ENCODE data around the gene CDKN1B.
A peak's percentile ranks its signal among the peaks of the same experiment; 100 is the strongest.
"Not testable (repeated sequence)": the region's sequence is repeated elsewhere in the genome, so short reads cannot be mapped to it uniquely, and the experiment has no call there.

CDKN1B gene

GRCh38 chr12:12725956-12726554, 8.9 kb downstream of the CDKN1B start:
- peaks cover 3% of the 10 kb centered on the region for H3K36me3 Mint-ChIP-seq
- no peaks in the 10 kb centered on the region for H3K27me3 Mint-ChIP-seq
- H3K4me3 Mint-ChIP-seq, result peak overlapping the region; percentile 95
- H3K9me3 Mint-ChIP-seq, result no peaks in the 10 kb centered on the region
- H3K27ac Mint-ChIP-seq, result peak overlapping the region; percentile 96
- peaks cover 48% of the 10 kb centered on the region for H3K4me1 Mint-ChIP-seq

DNA sequence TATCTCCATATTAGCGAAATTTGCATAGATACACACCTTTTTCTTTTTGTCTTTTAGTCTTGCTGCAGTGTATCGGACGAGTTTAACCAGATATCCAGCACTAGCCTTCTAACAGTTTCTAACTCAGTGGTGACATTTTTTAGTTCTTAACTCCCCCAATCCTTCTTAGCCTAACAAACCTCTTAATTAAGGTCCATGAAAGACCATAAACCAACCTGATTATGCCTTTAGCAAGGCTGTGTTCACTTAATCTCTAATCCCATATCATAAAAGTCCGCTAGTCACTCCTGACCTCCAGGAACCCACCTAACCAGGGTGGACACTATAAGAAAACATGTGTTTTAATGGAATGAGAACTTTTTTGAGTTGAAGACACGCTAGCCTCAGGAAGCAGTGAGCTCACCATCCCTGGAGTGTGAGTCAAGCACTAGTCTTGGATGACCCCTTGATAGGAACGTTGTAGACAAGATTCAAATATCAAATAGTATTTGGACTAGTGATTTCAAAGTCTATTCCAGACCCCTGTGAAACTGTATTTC, 9.5 kb downstream of the CDKN1B start:
- peak overlapping the region; percentile 95 for H3K4me3 Mint-ChIP-seq
- H3K27ac Mint-ChIP-seq, result peak overlapping the region; percentile 96
- no peaks in the 10 kb centered on the region for H3K27me3 Mint-ChIP-seq
- no peaks in the 10 kb centered on the region for H3K9me3 Mint-ChIP-seq
- peaks cover 42% of the 10 kb centered on the region for H3K4me1 Mint-ChIP-seq
- no peaks in the 10 kb centered on the region for H3K36me3 Mint-ChIP-seq

- Mint-ChIP-seq H3K36me3 (no peaks in the 10 kb centered on the region), H3K27ac (no peak overlapping the region), H3K4me3 (no peak overlapping the region), H3K27me3 (no peaks in the 10 kb centered on the region), H3K9me3 (no peaks in the 10 kb centered on the region), H3K4me1 (peaks cover 52% of the 10 kb centered on the region)
These were observed 14.0 kb downstream of the CDKN1B start for GRCh38 chr12:12731178-12731577.

DNA sequence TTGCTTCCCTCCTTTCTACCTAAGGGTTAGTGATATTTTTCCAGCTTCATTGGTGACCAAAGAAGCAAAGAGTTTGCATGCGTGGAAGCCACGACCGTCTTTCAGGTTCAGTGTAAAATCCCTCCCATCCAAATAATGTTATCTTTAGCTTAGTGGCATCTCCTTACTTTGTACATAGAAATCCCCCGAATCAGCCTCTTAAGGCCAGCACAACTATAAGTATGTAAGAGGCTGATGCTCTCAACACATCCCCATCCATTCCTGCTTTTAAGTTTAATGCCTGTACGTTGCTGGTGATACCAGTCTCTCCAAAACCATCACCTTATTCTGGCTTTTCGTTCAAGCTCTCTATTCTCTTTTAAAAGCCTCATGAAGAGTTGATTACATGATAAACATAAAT, 14.6 kb downstream of the CDKN1B start:
- Mint-ChIP-seq H3K36me3 (no peaks in the 10 kb centered on the region), H3K4me3 (no peak overlapping the region)

GRCh38 chr12:12733118-12733517, 15.9 kb downstream of the CDKN1B start:
- no peaks in the 10 kb centered on the region for H3K27me3 Mint-ChIP-seq
- no peaks in the 10 kb centered on the region for H3K9me3 Mint-ChIP-seq
- H3K4me1 Mint-ChIP-seq, result peaks cover 52% of the 10 kb centered on the region
- H3K36me3 Mint-ChIP-seq, result no peaks in the 10 kb centered on the region
- H3K27ac Mint-ChIP-seq, result no peak overlapping the region
- H3K4me3 Mint-ChIP-seq, result no peak overlapping the region

More for the DNA sequence above, 14.6 kb downstream of the CDKN1B start:
- Mint-ChIP-seq H3K27me3 (no peaks in the 10 kb centered on the region), H3K27ac (peak overlapping the region; percentile 62), H3K9me3 (no peaks in the 10 kb centered on the region), H3K4me1 (peaks cover 50% of the 10 kb centered on the region)

DNA sequence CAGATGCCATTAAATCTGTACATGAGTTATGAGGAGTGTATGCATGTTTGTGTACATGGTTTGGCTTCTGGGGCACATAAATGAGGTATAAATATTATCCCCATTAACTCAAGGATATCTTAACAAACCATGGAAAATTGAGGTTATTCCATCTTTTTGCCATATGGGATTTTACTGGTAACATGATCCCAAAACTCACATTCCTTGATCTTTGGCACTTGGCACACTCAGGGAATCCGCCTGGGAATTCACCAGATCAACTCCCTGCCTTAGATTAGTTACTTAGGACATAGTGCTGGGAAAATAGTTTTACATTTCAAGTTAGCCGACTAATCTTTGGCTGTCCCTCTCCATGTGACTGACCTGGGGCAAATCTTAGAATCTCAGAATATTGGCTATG, 16.9 kb downstream of the CDKN1B start:
- Mint-ChIP-seq H3K4me3 (no peak overlapping the region), H3K4me1 (peaks cover 48% of the 10 kb centered on the region), H3K9me3 (no peaks in the 10 kb centered on the region), H3K36me3 (peaks cover 3% of the 10 kb centered on the region), H3K27me3 (no peaks in the 10 kb centered on the region), H3K27ac (peak overlapping the region; percentile 27)

DNA sequence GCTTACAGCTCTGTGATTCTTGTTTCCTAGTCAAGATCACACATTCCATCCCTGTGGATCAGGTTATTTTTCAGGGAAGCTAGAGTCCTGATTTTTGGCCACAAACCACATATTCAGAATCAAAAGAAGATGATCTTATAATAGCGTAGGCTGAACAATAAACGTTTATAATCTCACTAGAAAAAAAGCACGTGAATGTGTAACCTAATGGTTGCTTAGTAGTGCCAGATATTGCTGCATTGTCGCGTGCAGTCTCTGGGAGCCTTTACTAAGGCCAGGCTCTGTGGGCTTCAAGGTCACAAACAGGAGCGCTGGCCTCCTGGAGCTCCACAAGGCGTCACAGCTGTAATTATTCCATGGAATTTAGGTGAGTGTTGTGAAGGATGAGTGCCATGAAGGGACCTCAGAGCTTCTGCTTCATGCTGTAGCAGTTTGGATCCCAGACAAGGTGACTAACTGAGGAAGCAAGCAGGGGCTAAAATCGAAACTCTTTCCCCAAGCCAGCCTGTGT, 17.4 kb downstream of the CDKN1B start:
- Mint-ChIP-seq H3K4me1 (peaks cover 46% of the 10 kb centered on the region), H3K27ac (no peak overlapping the region), H3K4me3 (no peak overlapping the region), H3K36me3 (peaks cover 4% of the 10 kb centered on the region), H3K9me3 (no peaks in the 10 kb centered on the region), H3K27me3 (no peaks in the 10 kb centered on the region)

DNA sequence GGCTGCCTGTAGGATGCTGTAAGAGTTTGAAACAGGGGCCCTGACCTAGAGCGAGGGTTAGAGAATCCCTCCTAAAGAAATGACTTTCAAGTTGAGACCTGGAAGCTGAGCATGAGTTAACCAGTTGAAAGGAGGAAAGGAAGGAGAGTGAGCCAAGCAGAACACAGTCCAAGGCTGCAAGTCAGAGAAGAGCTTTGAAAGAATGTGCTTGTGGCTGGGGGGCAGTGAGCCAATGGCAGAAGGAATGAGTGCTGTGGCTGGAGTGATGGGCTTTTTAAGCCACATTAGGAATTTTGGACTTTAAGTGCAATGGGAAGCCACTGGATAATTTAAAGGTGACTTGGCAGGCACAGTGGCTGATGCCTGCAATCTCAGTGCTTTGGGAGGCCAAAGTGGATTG, 18.1 kb downstream of the CDKN1B start:
- Mint-ChIP-seq H3K36me3 (peaks cover 4% of the 10 kb centered on the region), H3K27me3 (no peaks in the 10 kb centered on the region), H3K27ac (peak overlapping the region; percentile 78), H3K4me3 (no peak overlapping the region), H3K4me1 (peaks cover 40% of the 10 kb centered on the region), H3K9me3 (no peaks in the 10 kb centered on the region)

GRCh38 chr12:12736759-12737676, 19.9 kb downstream of the CDKN1B start:
- H3K9me3 Mint-ChIP-seq, result no peaks in the 10 kb centered on the region
- peaks cover 4% of the 10 kb centered on the region for H3K36me3 Mint-ChIP-seq
- H3K4me3 Mint-ChIP-seq, result peak overlapping the region; percentile 56
- H3K27ac Mint-ChIP-seq, result peak overlapping the region; percentile 90
- H3K4me1 Mint-ChIP-seq, result peaks cover 42% of the 10 kb centered on the region
- H3K27me3 Mint-ChIP-seq, result no peaks in the 10 kb centered on the region

- H3K27ac Mint-ChIP-seq, H3K36me3 Mint-ChIP-seq: not testable (repeated sequence)
- peaks cover 44% of the 10 kb centered on the region for H3K4me1 Mint-ChIP-seq
These were observed 21.0 kb downstream of the CDKN1B start for GRCh38 chr12:12738152-12738551.

GRCh38 chr12:12741660-12742059, 24.5 kb downstream of the CDKN1B start:
- Mint-ChIP-seq H3K27ac (no peak overlapping the region), H3K9me3 (no peaks in the 10 kb centered on the region), H3K27me3 (no peaks in the 10 kb centered on the region), H3K4me1 (peaks cover 34% of the 10 kb centered on the region), H3K4me3 (no peak overlapping the region), H3K36me3 (peaks cover 6% of the 10 kb centered on the region)

More at GRCh38 chr12:12738152-12738551, 21.0 kb downstream of the CDKN1B start:
- not testable (repeated sequence) for H3K9me3 Mint-ChIP-seq, H3K27me3 Mint-ChIP-seq, H3K4me3 Mint-ChIP-seq

DNA sequence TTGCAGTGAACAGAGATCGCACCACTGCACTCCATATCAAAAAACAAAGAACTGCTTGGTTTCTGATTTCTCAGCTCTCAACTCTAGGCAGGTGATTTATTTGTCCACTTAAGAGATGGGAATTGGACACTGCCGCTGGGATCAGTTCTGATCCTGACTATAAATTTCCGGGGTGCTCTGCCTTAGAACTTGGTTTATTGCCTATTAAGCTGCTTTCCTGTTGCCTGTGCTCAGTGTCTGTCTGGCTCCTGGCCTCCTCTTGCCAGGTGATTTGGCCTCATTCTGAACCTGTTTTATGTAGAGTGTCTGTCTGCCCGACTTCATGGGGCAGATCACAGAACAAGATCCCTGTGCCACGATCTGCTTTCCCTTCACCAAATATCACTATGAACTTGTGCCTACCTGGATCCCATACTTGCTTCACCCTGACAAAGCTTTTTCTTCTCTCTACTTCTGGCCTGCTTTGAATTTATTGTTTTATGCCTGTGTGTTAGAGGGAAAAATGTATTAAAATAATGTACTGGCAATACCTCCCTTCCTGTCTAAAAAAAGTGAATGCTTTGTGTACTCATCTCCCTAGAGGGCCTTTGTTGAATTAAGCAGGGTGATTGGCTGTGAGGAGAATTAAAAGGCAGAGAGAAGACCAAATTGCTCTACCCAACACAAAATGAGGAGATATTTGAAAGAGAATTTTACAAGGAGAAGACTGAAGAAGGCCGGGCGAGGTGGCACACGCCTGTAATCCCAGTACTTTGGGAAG, 27.6 kb downstream of the CDKN1B start:
- H3K4me3 Mint-ChIP-seq, result no peak overlapping the region
- no peak overlapping the region for H3K27ac Mint-ChIP-seq
- no peaks in the 10 kb centered on the region for H3K27me3 Mint-ChIP-seq
- H3K9me3 Mint-ChIP-seq, result no peaks in the 10 kb centered on the region
- peaks cover 21% of the 10 kb centered on the region for H3K4me1 Mint-ChIP-seq
- peaks cover 2% of the 10 kb centered on the region for H3K36me3 Mint-ChIP-seq

DNA sequence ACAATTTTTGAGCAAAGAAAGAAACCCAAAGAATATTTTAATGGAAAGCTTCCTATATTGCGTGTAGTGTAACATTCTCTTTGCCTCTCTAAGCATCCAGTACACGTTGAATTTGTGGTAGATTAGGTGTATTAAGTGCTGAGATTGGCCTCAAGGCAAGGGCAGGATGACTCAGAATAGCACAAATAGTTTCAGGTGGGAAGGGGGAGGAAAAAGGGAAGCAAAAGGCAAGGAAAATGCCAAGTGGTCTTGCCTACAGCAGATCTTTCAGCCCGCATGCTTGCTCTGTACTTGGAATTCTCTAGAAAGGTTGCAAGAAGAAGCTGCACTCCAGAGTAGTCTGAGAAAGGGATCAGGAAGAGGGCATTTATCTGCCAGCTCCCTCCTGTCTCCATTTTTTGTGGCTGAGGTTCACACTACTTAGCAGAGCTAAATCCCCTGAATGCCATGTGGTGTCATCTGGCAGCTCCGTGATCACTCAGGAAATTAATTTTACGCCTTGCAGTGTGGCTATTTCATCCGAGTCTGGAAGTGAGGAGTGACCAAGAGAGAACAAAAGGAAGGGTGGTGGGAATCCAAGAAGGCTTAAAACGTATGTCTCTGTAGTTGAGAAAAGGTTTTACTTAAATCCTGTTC, 28.5 kb downstream of the CDKN1B start:
- H3K4me3 Mint-ChIP-seq, result no peak overlapping the region
- H3K27me3 Mint-ChIP-seq, result no peaks in the 10 kb centered on the region
- H3K27ac Mint-ChIP-seq, result no peak overlapping the region
- H3K36me3 Mint-ChIP-seq, result peaks cover 2% of the 10 kb centered on the region
- peaks cover 21% of the 10 kb centered on the region for H3K4me1 Mint-ChIP-seq
- no peaks in the 10 kb centered on the region for H3K9me3 Mint-ChIP-seq

GRCh38 chr12:12747278-12747677, 30.1 kb downstream of the CDKN1B start:
- Mint-ChIP-seq H3K4me1 (peaks cover 15% of the 10 kb centered on the region), H3K9me3 (no peaks in the 10 kb centered on the region), H3K27me3 (no peaks in the 10 kb centered on the region), H3K36me3 (peaks cover 2% of the 10 kb centered on the region), H3K4me3 (no peak overlapping the region), H3K27ac (no peak overlapping the region)

- Mint-ChIP-seq H3K27me3 (no peaks in the 10 kb centered on the region), H3K4me1 (peaks cover 12% of the 10 kb centered on the region), H3K4me3 (no peak overlapping the region), H3K36me3 (peaks cover 2% of the 10 kb centered on the region), H3K27ac (no peak overlapping the region), H3K9me3 (no peaks in the 10 kb centered on the region)
These were observed 30.9 kb downstream of the CDKN1B start for GRCh38 chr12:12748044-12748443.
